GM21529 (cell line): ENCODE data around the gene STAT6.

Source experiments
- ATAC-seq: cut with Tn5 transposase; IDR thresholded peaks from one replicate; pipeline ENCODE4 v1.9.1; 2021; ENCODE audit not compliant: unreplicated experiment

STAT6 gene, protein sequence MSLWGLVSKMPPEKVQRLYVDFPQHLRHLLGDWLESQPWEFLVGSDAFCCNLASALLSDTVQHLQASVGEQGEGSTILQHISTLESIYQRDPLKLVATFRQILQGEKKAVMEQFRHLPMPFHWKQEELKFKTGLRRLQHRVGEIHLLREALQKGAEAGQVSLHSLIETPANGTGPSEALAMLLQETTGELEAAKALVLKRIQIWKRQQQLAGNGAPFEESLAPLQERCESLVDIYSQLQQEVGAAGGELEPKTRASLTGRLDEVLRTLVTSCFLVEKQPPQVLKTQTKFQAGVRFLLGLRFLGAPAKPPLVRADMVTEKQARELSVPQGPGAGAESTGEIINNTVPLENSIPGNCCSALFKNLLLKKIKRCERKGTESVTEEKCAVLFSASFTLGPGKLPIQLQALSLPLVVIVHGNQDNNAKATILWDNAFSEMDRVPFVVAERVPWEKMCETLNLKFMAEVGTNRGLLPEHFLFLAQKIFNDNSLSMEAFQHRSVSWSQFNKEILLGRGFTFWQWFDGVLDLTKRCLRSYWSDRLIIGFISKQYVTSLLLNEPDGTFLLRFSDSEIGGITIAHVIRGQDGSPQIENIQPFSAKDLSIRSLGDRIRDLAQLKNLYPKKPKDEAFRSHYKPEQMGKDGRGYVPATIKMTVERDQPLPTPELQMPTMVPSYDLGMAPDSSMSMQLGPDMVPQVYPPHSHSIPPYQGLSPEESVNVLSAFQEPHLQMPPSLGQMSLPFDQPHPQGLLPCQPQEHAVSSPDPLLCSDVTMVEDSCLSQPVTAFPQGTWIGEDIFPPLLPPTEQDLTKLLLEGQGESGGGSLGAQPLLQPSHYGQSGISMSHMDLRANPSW

DNA sequence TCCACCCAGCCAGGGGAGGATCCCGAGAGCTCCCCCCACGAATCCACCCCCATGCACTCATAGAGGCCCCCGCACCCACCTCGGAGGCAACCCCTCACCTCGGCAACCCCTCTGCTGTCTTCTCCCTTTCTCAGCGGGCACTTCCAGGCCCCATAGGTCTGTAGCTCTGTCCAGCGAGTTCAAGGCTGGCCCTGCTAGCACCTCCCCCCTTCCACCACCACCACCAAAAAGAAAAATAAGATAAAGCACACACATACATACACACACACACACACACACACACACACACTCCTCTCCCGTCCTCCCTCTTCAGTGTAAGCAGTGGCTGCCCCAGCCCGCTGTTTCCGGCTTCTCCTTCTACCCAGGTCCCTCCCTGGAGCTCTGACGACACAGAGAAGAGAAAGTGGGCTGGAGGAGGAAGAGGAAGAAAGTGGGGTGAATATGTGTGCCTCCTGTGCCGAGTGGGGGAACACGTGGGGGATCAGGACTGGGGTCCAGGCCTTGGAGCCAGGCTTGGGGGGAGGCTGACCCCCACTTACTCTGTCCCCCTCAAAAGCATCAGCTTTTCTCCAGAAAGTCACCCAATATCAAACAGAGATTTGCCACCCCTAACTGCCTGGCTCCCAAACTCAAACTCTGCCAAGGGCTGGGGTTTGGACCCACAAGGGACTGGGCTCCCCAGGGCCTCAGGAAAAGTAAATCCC lies at the start of gene STAT6:
Gene STAT6, minus strand, starts transcription at position 332 of the 704 bp plus-strand sequence. CDS start 3,084 bp downstream, outside the sequence.
- ATAC-seq, result peak; percentile 59

DNA sequence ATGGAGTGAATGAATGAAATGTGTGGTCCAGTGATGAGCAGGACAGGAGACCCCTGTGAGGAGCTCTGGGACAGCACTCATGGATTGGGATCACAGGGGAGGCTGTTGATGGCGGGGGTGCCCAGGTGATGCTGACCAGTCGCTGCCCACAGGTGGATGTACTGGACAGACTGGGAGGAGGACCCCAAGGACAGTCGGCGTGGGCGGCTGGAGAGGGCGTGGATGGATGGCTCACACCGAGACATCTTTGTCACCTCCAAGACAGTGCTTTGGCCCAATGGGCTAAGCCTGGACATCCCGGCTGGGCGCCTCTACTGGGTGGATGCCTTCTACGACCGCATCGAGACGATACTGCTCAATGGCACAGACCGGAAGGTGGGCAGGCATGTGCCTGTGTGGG lies 49.6 kb upstream of the STAT6 start:
- ATAC-seq, result no peak

- ATAC-seq, result no peak
Observed at GRCh38 chr12:57160040-57160439, 48.9 kb upstream of the STAT6 start.

DNA sequence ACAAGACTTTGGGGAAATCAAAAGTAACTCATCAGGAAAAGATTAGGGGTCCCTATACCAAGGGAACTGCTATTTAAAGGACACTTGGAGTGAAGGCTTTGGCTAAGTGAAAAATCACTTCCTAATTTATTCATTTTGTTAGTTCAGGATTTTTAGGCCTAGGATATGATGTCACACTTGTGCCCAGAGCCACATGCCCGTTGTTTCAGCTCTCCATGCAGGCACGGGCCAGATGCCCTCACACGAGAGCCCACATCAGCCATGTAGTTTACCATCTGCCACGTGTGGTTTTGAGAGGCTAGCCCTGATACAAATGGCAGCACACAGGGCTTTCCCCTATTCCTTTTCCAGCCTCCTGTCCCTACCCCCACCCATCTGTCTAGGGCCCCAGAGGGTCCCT lies 48.1 kb upstream of the STAT6 start:
- ATAC-seq, result no peak

DNA sequence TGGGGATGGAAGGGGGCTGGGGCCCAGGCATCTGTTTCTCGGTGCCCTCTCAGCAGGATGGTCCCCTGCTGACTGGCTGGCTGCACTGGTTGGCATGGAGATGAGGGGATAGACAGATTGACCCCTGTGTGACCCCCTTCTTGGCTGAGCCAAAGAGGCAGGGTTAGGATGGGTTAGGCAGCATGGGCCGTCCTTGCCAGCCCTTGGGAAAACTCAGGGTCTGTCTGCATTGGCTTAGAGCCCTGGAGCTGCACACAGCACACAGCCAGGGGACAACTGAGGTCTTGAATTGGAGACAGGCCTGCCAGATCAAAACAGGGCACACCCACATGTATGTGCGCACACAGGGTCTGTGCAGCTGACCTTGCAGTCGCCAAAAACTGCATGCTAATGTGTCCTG lies 47.5 kb upstream of the STAT6 start:
- ATAC-seq, result no peak

DNA sequence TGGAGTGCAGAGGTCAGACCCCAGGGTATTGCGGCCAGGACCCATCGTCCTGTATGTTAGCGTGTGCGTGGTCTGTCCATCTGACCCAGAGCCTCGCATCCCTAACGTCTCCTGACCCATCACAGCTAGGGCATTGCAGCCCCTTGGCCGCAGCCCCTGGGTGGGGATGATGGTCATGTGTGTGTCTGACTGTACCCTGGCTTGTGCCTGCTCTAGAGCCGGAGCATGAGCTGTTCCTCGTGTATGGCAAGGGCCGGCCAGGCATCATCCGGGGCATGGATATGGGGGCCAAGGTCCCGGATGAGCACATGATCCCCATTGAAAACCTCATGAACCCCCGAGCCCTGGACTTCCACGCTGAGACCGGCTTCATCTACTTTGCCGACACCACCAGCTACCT lies 47.0 kb upstream of the STAT6 start:
- ATAC-seq, result no peak

- ATAC-seq, result no peak
Observed at GRCh38 chr12:57157588-57158173, 46.5 kb upstream of the STAT6 start.

DNA sequence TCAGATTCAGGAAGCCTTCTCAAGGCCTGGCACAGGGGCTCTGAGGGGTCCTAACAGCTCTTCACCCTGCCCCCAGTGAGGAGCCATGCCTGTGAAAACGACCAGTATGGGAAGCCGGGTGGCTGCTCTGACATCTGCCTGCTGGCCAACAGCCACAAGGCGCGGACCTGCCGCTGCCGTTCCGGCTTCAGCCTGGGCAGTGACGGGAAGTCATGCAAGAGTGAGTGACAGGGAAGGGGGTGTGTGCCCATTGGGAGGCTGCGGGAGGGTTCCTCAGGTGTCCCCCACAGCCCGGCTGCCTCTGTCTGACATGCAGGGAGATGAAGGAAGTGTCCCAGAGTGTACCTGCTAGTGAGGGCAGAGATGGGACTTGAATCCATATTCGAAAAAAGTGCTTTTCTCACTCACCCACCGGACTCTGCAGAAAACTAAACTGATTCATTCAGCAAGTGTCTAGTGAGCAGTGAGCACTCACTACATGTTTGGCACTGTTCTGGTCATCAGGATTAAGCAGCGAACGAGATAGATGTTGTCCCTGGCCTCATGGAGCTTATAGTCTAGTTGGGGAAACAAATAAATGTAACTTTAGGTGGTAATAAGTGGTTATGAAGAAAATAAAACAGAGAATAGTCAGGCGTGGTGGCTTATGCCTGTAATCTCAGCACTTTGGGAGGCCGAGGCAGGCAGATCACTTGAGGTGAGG lies 45.7 kb upstream of the STAT6 start:
- no peak for ATAC-seq

- no peak for ATAC-seq
Observed at GRCh38 chr12:57154804-57155434, 43.8 kb upstream of the STAT6 start.

DNA sequence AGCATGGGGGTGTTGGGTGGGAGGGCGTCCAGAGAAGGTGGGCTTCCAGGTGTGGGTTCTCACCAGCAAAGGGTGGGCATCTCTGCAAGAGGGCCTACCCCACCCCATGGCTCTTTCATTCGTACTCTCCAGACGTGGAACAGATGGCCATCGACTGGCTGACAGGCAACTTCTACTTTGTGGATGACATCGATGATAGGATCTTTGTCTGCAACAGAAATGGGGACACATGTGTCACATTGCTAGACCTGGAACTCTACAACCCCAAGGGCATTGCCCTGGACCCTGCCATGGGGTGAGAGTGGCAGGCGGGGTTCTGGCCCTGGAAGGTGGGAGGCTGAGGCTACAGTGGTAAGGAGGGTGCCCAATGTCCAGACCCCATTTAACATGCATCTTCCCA lies 42.9 kb upstream of the STAT6 start:
- ATAC-seq, result no peak

- no peak for ATAC-seq
Observed at GRCh38 chr12:57153415-57153997, 42.3 kb upstream of the STAT6 start.

DNA sequence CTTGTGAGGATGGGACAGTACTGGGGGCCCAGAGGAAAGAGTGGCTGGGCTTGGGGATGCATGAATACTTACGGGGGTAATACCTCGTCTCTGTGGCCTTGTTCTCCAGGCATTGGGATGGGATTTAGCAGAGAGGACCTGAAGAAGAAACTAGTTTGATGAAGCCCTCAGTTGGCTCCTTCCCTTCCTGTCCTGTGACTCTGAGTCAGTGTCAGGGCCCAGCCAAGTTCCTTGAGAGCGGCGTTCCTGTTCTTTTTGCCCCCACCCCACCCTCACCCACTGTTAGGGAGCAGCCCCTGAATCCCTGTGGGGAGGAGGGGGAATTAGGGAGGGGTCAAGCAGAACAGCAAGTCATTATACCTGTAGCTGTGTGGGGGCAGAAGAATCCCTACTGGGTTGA lies 41.5 kb upstream of the STAT6 start:
- ATAC-seq, result no peak

DNA sequence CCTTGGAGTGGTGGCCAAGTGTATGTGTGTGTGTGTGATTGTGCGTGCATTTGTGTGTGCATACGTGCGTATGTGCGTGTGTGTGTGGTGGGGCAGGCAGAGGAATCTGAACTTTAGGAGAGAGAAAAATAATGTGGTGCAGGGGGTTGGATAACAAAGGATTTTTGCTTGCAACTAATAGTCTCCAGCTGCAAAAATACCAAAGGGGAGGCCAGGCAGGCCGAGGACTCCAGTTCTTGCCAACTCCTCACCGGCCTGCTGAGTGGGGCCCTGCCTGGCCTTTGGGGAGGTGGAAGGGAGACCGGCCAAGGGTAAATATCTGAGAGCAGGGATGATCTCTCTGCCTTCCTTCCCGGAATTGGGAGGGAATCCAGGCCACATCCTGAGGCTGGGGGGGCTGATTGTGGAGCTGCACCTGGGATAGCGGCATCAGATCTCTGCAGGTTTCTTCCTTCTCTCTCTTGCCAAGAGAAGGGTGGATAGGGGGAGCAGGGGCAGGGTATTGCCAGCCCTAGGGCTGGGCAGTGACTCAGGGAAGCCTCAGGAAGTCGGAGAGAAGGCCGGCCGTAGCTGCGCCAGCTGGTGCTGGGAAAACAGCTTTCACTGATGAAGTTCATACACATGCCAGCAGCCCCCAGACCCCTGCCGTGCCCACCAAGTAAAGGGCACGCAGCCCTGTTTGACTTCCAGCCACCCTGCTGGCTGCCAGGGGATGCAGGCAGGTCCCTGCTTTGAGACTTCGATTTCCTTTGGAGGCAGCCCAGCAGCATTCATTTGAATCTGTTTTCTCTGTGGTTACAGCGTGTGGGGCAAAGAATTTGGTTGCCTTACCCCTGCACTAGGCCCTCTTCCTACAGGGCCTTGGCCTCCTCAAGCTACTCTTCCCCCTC lies 40.8 kb upstream of the STAT6 start:
- no peak for ATAC-seq

- ATAC-seq, result no peak
Observed at GRCh38 chr12:57150400-57151000, 39.3 kb upstream of the STAT6 start.

- no peak for ATAC-seq
Observed at GRCh38 chr12:57149245-57149900, 38.2 kb upstream of the STAT6 start.

DNA sequence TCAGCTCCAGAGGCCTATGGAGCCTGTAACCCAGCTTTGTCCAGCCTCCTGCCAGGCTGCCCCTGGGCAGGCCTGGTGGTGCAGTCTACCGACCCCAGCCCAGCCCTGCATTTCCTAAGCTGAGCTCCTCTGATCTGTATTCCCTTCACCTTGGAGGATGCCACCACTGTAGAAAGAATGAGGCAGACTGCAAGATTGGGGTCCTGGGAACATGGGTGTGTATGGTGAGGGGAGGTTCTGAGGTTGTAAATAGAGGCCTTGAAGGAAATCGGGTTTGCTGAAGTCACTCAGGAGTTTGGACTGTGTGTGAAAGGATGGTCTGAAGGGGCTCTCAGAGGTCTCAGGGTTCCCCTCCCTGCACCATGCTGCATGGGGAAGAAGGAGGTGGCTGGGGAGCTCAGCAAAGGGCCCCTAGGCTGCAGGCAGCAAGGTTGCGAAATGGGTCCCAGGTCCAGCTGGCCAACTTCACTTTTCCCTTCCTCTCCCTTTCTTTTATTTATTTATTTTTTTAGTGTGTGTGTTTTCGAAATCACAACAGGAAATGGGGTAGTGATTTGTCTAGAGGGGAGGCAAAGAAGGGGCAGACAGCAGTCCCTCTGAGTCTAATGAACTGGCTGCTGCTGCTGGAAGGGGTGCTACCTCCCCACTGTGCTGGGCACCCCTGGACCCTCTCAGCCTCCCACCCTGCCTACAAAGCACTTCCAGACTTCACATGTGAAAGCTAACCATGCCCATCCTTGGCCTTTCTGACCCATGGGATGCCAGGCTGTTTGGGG lies 37.5 kb upstream of the STAT6 start:
- ATAC-seq, result no peak
